Left ventricle myocardium inferior (tissue), 1 donor: ENCODE data around the gene SLC16A10. TPM values are rescaled to one million over a fixed set of nuclear protein-coding genes. Genes with fewer than 3 reads are reported as not detected.
A peak's percentile ranks its signal among the peaks of the same experiment; 100 is the strongest.
"Not testable (repeated sequence)": the region's sequence is repeated elsewhere in the genome, so short reads cannot be mapped to it uniquely, and the experiment has no call there.

Experiments
- DNase-seq: peaks from one replicate; pipeline ENCODE4 v3.0.0-alpha.2; 2020
- H3K27ac ChIP-seq: fragments of 200-600 bp; replicated peaks from 2 replicates; pipeline ENCODE4 v1.8.0; 2021
- H3K27me3 ChIP-seq: fragments of 200-600 bp; 2 replicates; pipeline ENCODE4 v1.8.0; 2021; ENCODE audit warnings: low read depth
- H3K36me3 ChIP-seq: fragments of 200-600 bp; 2 replicates; pipeline ENCODE4 v1.8.0; 2021
- H3K4me1 ChIP-seq: fragments of 200-600 bp; 2 replicates; pipeline ENCODE4 v1.8.0; 2021
- H3K4me3 ChIP-seq: fragments of 200-600 bp; 2 replicates; pipeline ENCODE4 v1.8.0; 2021; ENCODE audit warnings: mild to moderate bottlenecking, moderate library complexity
- H3K9me3 ChIP-seq: fragments of 200-600 bp; replicated peaks from 2 replicates; pipeline ENCODE4 v1.8.0; 2021
- CTCF ChIP-seq: fragments of 200-600 bp; IDR thresholded peaks from 2 replicates; pipeline ENCODE4 v1.8.0; 2021; ENCODE audit warnings: antibody characterized with exemption, mild to moderate bottlenecking, borderline replicate concordance
- intact Hi-C: fragments of 100-400 bp; cut with micrococcal nuclease; formaldehyde crosslinking; loops from one replicate; pipeline ENCODE4 v1.11.0; 2022
- total RNA-seq: library from RNA; stranded (reverse); fragmentation: NEBNext Ultra II Directional; extraction: Animal tissue kit (Norgen Biotek cat#: 25700); gene quantifications from one replicate; pipeline ENCODE4 v1.2.1, GENCODE V29; 2021
- donor health status: DM: no; HTN: yes; CAD: no; lungs with severe emphysema.

SLC16A10 gene
- total RNA-seq, 1 donor from 2014 or later = 4.5 TPM

- Histone ChIP-seq H3K4me3 (no peak overlapping the region), H3K9me3 (no peaks in the 10 kb centered on the region), H3K4me1 (peaks cover 12% of the 10 kb centered on the region), H3K36me3 (no peaks in the 10 kb centered on the region), H3K27ac (no peak overlapping the region), H3K27me3 (no peaks in the 10 kb centered on the region)
- TF ChIP-seq CTCF = no peak
- no peak for DNase-seq
- intact Hi-C loops = no loop called here
Observed at GRCh38 chr6:111183702-111184517, 96.6 kb downstream of the SLC16A10 start.

GRCh38 chr6:111184827-111185532 is 97.7 kb downstream of the SLC16A10 start:
- H3K4me1 ChIP-seq = peaks cover 12% of the 10 kb centered on the region
- no peak for DNase-seq
- no peak for TF ChIP-seq CTCF
- peak overlapping the region; percentile 16 for H3K27ac ChIP-seq
- intact Hi-C loops = no loop called here
- no peaks in the 10 kb centered on the region for H3K27me3 ChIP-seq
- H3K36me3 ChIP-seq = no peaks in the 10 kb centered on the region
- no peaks in the 10 kb centered on the region for H3K9me3 ChIP-seq
- H3K4me3 ChIP-seq = no peak overlapping the region

GRCh38 chr6:111185954-111186353 is 98.7 kb downstream of the SLC16A10 start:
- no peak overlapping the region for H3K4me3 ChIP-seq
- H3K4me1 ChIP-seq = peaks cover 12% of the 10 kb centered on the region
- no peaks in the 10 kb centered on the region for H3K36me3 ChIP-seq
- H3K9me3 ChIP-seq = no peaks in the 10 kb centered on the region
- DNase-seq = no peak
- H3K27ac ChIP-seq = no peak overlapping the region
- intact Hi-C loops = no loop called here
- no peaks in the 10 kb centered on the region for H3K27me3 ChIP-seq
- TF ChIP-seq CTCF = no peak

GRCh38 chr6:111187874-111188273 is 100.6 kb downstream of the SLC16A10 start:
- Histone ChIP-seq H3K4me3 (no peak overlapping the region), H3K27me3 (no peaks in the 10 kb centered on the region), H3K27ac (no peak overlapping the region), H3K9me3 (no peaks in the 10 kb centered on the region), H3K36me3 (no peaks in the 10 kb centered on the region), H3K4me1 (peaks cover 12% of the 10 kb centered on the region)
- no peak for DNase-seq
- intact Hi-C loops = no loop called here
- TF ChIP-seq CTCF = no peak

GRCh38 chr6:111189666-111190210 is 102.4 kb downstream of the SLC16A10 start:
- H3K27ac ChIP-seq, DNase-seq, intact Hi-C loops: not testable (repeated sequence)

More at GRCh38 chr6:111189666-111190210, 102.4 kb downstream of the SLC16A10 start:
- H3K9me3 ChIP-seq, H3K27me3 ChIP-seq, H3K36me3 ChIP-seq, H3K4me3 ChIP-seq: not testable (repeated sequence)
- peaks cover 11% of the 10 kb centered on the region for H3K4me1 ChIP-seq
